ENCODE measurements around the gene KYNU.
A peak's percentile ranks its signal among the peaks of the same experiment; 100 is the strongest.
"Not testable (repeated sequence)": the region's sequence is repeated elsewhere in the genome, so short reads cannot be mapped to it uniquely, and the experiment has no call there.

The KYNU gene

GRCh38 chr2:143030127-143030526 lies 152.7 kb downstream of the KYNU start:
- no peak for DNase-seq

GRCh38 chr2:143034292-143035074 lies 157.0 kb downstream of the KYNU start:
- DNase-seq, result peak; percentile 86

- DNase-seq, result no peak
Measured at GRCh38 chr2:143051465-143051864, 174.0 kb downstream of the KYNU start.

DNA sequence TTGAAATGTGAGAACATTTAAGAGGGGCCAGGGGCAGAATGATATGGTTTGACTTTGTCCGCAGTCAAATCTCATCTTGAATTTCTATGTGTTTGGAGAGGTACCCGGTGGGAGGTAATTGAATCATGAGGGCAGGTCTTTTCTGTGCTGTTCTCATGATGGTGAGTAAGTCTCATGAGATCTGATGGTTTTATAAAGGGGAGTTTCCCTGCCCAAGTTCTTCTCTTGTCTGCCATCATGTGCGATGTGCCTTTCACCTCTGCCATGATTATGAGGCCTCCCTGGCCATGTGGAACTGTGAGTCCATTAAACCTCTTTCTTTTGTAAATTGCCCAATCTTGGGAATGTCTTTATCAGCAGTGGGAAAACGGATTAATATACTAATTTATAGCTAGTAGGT lies 176.0 kb downstream of the KYNU start:
- DNase-seq, result not testable (repeated sequence)

DNA sequence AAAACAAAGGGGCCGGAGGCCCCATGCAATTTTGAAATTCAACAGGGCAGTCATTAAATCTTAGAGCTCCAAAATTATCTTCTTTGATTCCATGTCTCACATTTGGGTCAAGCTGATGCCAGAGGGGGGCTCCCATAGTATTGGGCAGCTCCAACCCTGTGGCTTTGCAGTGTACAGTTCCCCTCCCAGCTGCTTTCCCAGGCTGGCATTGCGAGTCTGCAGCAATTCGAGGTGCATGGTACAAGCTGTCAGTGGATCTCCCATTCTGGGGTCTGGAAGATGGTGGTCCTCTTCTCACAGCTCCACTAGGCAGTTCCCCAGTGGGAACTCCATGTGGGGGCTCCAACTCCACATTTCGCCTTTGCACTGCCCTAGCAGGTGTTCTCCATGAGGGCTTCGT lies 179.1 kb downstream of the KYNU start:
- no peak for DNase-seq

- no peak for DNase-seq
Measured at GRCh38 chr2:143058851-143059250, 181.4 kb downstream of the KYNU start.

DNA sequence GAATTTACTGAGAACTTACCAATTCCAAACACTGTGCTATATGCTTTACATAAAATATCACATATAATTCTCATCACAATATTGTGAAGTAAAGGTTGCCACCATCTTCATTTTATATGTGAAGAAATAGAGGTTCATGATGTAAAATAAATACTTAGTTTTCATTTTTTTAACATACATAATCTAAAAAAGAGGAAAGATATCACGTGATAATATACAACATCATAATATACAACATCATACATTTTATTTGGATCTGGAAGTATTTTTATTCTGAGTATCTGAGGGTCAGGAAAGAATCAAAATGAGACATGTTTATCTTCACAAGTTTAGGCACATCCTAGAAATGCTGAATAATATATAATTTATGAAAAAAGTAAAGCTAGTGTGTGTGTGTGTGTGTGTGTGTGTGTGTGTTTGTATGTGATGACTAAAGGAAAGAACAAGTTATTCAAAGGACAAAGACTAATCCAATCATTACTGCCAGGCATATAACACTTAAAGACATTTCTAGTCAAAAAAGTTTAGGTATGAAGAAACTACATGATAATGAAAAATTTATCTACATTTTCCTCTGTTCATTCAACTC lies 186.2 kb downstream of the KYNU start:
- DNase-seq, result no peak

DNA sequence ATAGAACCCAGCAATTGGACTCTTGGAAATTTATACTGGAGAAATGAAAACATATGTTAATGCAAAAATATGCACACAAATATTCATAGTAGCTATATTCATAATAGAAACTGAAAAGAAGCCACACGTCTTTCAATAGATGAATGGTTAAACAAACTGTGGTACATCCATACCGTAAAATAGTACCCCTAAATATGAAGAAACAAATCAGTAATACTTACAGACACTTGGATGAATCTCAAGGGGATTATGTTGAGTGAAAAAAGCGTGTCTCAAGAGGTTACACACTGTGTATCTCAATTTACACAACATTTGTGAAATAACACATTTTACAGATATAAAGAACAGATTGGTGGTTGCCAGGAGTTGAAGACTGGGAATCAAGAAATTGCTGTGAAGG lies 190.6 kb downstream of the KYNU start:
- no peak for DNase-seq

DNA sequence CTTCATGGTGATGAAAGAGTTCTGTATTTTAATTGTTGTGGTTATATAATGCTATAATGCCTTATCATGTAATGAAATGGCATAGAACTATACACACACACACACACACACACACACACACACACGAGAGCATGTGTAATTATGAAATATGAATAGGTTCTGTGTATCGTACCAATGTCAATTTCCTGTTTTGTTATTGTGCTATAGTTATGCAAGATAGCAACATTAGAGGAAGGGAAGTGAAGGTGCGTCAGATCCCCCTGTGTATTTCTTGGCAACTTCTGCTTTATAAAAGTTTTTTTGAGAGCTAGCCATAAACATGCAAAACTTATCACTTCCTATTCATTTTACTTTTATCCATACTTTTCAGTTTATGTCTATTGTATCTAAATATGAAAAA lies 191.0 kb downstream of the KYNU start:
- DNase-seq, result no peak

- no peak for DNase-seq
Measured at GRCh38 chr2:143070704-143071103, 193.2 kb downstream of the KYNU start.

DNA sequence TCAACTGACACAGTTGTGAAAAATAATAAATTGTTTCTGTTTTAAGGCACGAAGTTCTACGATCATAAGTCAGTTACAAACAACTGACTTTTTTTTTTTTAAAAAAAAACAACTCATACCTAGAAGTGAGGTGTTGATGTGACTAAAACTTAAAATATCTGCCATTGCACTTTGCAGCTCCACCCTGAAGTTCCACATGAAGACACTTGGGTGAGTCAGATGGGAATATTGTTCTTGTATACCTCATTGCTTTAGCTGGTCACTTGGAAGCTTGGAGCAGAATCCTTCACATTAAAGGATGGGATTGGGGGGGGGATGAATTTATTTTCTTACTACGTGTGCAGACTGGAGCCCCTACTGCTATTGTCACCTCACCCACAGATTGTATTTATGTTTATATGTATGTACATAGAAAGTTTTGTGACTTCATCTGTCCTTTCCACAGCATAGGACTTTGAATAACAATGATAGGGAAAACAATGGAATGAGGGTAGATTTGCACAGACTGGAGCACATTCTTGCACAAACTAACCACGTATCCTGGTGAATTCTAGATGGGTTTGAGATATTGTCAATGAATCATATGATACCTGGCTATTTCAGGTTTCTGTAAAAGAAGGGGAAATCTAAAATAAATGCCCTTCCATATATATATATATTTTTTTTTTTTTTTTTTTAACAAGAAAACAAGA lies 193.9 kb downstream of the KYNU start:
- no peak for DNase-seq

DNA sequence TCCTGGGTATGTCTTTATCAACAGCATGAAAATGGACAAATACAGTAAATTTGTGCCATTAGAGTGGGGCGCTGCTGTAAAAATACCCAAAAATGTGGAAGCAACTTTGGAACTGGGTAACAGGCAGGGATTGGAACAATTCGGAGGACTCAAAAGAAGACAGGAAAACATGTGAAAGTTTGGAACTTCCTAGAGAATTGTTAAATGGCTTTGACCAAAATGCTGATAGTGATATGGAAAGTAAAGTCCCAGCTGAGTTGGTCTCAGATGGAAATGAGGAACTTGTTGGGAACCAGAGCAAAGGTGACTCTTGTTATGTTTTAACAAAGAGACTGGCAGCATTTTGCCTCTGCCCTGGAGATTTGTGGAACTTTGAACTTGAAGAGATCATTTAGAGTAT lies 197.4 kb downstream of the KYNU start:
- DNase-seq, result not testable (repeated sequence)

DNA sequence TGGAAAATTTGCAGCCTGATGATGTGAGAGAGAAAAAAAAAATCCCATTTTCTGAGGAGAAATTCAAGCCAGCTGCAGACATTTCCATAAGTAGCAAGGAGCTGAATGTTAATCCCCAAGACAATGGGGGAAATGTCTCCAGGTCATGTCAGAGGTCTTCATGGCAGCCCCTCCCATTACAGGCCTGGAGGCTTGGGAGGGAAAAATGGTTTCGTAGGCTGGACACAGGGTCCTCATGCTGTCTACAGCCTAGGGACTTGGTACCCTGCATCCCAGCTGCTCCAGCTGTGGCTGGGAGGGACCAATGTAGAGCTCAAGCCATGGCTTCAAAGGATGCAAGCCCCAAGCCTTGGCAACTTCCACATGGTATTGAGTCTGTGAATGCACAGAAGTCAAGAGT lies 198.2 kb downstream of the KYNU start:
- no peak for DNase-seq

GRCh38 chr2:143078104-143078503 lies 200.6 kb downstream of the KYNU start:
- no peak for DNase-seq

- DNase-seq, result no peak
Measured at GRCh38 chr2:143081616-143082015, 204.2 kb downstream of the KYNU start.

- no peak for DNase-seq
Measured at GRCh38 chr2:143083636-143084035, 206.2 kb downstream of the KYNU start.

DNA sequence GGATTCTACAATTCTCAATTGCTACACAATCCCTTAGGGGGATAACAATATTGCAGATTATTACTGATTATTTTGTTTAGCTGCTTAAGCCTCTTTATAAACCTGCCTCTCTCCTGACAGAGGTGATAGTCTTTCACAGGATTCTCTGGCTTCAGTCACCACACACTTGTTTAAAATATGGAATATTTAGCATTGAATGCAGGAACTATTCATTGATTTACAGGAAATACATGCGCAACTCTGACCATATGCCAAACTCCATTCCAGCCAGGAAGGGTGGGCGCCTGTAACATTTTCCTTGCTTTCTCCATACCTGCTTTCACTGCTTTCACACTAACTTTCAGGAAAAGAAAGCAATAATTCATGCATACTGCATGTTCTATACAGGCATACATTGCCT lies 207.0 kb downstream of the KYNU start:
- no peak for DNase-seq

- DNase-seq, result no peak
Measured at GRCh38 chr2:143085125-143085784, 207.8 kb downstream of the KYNU start.

- no peak for DNase-seq
Measured at GRCh38 chr2:143087033-143087432, 209.6 kb downstream of the KYNU start.

DNA sequence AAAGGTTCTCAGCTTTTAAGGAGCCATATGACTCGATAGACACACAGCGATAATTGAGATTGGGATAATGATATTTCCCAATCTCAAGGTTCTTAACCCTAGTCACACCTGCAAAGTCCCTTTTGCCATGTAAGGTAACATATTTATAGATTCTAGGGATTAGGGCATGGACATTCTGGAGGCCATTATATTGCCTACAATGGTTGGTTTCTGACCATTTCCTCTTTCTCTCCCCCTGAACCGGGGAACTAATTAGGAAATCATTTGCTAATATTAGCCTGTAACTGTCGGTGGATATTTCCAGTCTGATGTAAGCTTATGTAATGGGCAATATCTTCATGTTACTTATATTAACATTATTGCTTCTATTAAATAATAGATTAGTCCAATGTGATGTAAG lies 210.9 kb downstream of the KYNU start:
- DNase-seq, result no peak

GRCh38 chr2:143089520-143089919 lies 212.1 kb downstream of the KYNU start:
- DNase-seq, result not testable (repeated sequence)

Measured in midbrain (tissue), 1 donor.